ENCODE measurements around the gene SLC30A1. TPM values are rescaled to one million over a fixed set of nuclear protein-coding genes. Genes with fewer than 3 reads are reported as not detected.
"Not testable (repeated sequence)": the region's sequence is repeated elsewhere in the genome, so short reads cannot be mapped to it uniquely, and the experiment has no call there.

The SLC30A1 gene
- total and polyA plus RNA-seq, 2 donors, result 5.7 to 9.3 TPM

- 91% methylated on average over 6 of the region's 6 CpGs for WGBS
These were observed 31.3 kb downstream of the SLC30A1 start for GRCh38 chr1:211547710-211548109.

DNA sequence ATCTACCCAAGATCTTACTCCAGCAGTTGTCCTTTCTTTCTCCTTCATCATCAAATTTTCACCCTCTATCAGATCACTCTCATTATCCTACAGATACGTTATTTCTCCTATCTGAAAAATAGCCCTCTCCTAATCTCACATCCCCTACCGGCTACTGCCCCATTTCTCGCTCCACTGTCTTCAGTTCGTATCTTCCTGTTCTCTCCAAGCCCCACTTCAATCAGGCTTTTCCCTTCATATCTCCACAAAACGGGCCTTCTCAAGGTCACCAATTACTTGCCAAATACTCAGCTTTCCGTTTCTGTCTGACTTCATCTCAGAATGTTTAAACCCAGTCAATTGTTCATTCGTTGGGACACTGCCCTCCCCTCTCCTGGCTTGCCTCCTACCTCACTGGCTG, 32.4 kb downstream of the SLC30A1 start:
- H3K27me3 ChIP-seq (ENCODE audit: control insufficient read depth in 2 of 2, insufficient read depth in 1 of 2, low read length in 1 of 2), result no peaks in the 10 kb centered on the region
- WGBS, result 97% methylated on average over 7 of the region's 7 CpGs
- no peak overlapping the region for H3K4me3 ChIP-seq (ENCODE audit: low read length in 2 of 2)
- no peaks in the 10 kb centered on the region for H3K36me3 ChIP-seq (ENCODE audit: control insufficient read depth in 2 of 2, insufficient read depth in 2 of 2, low read length in 1 of 2)
- peaks cover 0 to 19% of the 10 kb centered on the region in 2 donors for H3K4me1 ChIP-seq (ENCODE audit: control insufficient read depth in 2 of 2, insufficient read depth in 2 of 2, low read length in 2 of 2)
- DNase-seq (ENCODE audit: low read depth in 6 of 9, low spot score in 9 of 9), result no peak
- H3K27ac ChIP-seq (ENCODE audit: low read depth in 1 of 2, low read length in 1 of 2), result no peak overlapping the region
- no peaks in the 10 kb centered on the region for H3K9me3 ChIP-seq (ENCODE audit: control insufficient read depth in 2 of 2, insufficient read depth in 1 of 2, low read length in 1 of 2)

More at GRCh38 chr1:211547710-211548109, 31.3 kb downstream of the SLC30A1 start:
- H3K27ac ChIP-seq (ENCODE audit: low read depth in 1 of 2, low read length in 1 of 2), result no peak overlapping the region
- H3K9me3 ChIP-seq (ENCODE audit: control insufficient read depth in 2 of 2, insufficient read depth in 1 of 2, low read length in 1 of 2), result no peaks in the 10 kb centered on the region
- no peak for DNase-seq (ENCODE audit: low read depth in 6 of 9, low spot score in 9 of 9)
- peaks cover 0 to 7% of the 10 kb centered on the region in 2 donors for H3K4me1 ChIP-seq (ENCODE audit: control insufficient read depth in 2 of 2, insufficient read depth in 2 of 2, low read length in 2 of 2)
- H3K4me3 ChIP-seq (ENCODE audit: low read length in 2 of 2), result no peak overlapping the region
- no peaks in the 10 kb centered on the region for H3K36me3 ChIP-seq (ENCODE audit: control insufficient read depth in 2 of 2, insufficient read depth in 2 of 2, low read length in 1 of 2)
- H3K27me3 ChIP-seq (ENCODE audit: control insufficient read depth in 2 of 2, insufficient read depth in 1 of 2, low read length in 1 of 2), result no peaks in the 10 kb centered on the region

- H3K4me3 ChIP-seq (ENCODE audit: low read length in 2 of 2), result no peak overlapping the region
- H3K36me3 ChIP-seq (ENCODE audit: control insufficient read depth in 2 of 2, insufficient read depth in 2 of 2, low read length in 1 of 2), result no peaks in the 10 kb centered on the region
- no peak for DNase-seq (ENCODE audit: low read depth in 6 of 9, low spot score in 9 of 9)
- H3K9me3 ChIP-seq (ENCODE audit: control insufficient read depth in 2 of 2, insufficient read depth in 1 of 2, low read length in 1 of 2), result peaks cover 0 to 5% of the 10 kb centered on the region in 2 donors
- H3K4me1 ChIP-seq (ENCODE audit: control insufficient read depth in 2 of 2, insufficient read depth in 2 of 2, low read length in 2 of 2), result peaks cover 0 to 18% of the 10 kb centered on the region in 2 donors
- H3K27ac ChIP-seq (ENCODE audit: low read depth in 1 of 2, low read length in 1 of 2), result no peak overlapping the region
- no peaks in the 10 kb centered on the region for H3K27me3 ChIP-seq (ENCODE audit: control insufficient read depth in 2 of 2, insufficient read depth in 1 of 2, low read length in 1 of 2)
- 94% methylated on average over 4 of the region's 4 CpGs for WGBS
These were observed 35.9 kb downstream of the SLC30A1 start for GRCh38 chr1:211543025-211543424.

GRCh38 chr1:211541720-211542477, 37.1 kb downstream of the SLC30A1 start:
- DNase-seq (ENCODE audit: low read depth in 6 of 9, low spot score in 9 of 9), result peak in 5 of 9 donors; percentile 9 to 44 (median 26)
- 63% methylated on average over 7 of the region's 7 CpGs for WGBS
- H3K36me3 ChIP-seq (ENCODE audit: control insufficient read depth in 2 of 2, insufficient read depth in 2 of 2, low read length in 1 of 2), result no peaks in the 10 kb centered on the region
- H3K4me1 ChIP-seq (ENCODE audit: control insufficient read depth in 2 of 2, insufficient read depth in 2 of 2, low read length in 2 of 2), result peaks cover 0 to 18% of the 10 kb centered on the region in 2 donors
- H3K27me3 ChIP-seq (ENCODE audit: control insufficient read depth in 2 of 2, insufficient read depth in 1 of 2, low read length in 1 of 2), result no peaks in the 10 kb centered on the region
- no peak overlapping the region for H3K4me3 ChIP-seq (ENCODE audit: low read length in 2 of 2)
- H3K9me3 ChIP-seq (ENCODE audit: control insufficient read depth in 2 of 2, insufficient read depth in 1 of 2, low read length in 1 of 2), result peaks cover 0 to 5% of the 10 kb centered on the region in 2 donors
- H3K27ac ChIP-seq (ENCODE audit: low read depth in 1 of 2, low read length in 1 of 2), result no peak overlapping the region

GRCh38 chr1:211541278-211541677, 37.7 kb downstream of the SLC30A1 start:
- Histone ChIP-seq H3K27me3 (ENCODE audit: control insufficient read depth in 2 of 2, insufficient read depth in 1 of 2, low read length in 1 of 2) (no peaks in the 10 kb centered on the region), H3K4me1 (ENCODE audit: control insufficient read depth in 2 of 2, insufficient read depth in 2 of 2, low read length in 2 of 2) (peaks cover 0 to 18% of the 10 kb centered on the region in 2 donors), H3K9me3 (ENCODE audit: control insufficient read depth in 2 of 2, insufficient read depth in 1 of 2, low read length in 1 of 2) (peaks cover 0 to 5% of the 10 kb centered on the region in 2 donors), H3K4me3 (ENCODE audit: low read length in 2 of 2) (no peak overlapping the region), H3K27ac (ENCODE audit: low read depth in 1 of 2, low read length in 1 of 2) (no peak overlapping the region), H3K36me3 (ENCODE audit: control insufficient read depth in 2 of 2, insufficient read depth in 2 of 2, low read length in 1 of 2) (no peaks in the 10 kb centered on the region)
- 96% methylated on average over 2 of the region's 2 CpGs for WGBS
- no peak for DNase-seq (ENCODE audit: low read depth in 6 of 9, low spot score in 9 of 9)

- peaks cover 0 to 18% of the 10 kb centered on the region in 2 donors for H3K4me1 ChIP-seq (ENCODE audit: control insufficient read depth in 2 of 2, insufficient read depth in 2 of 2, low read length in 2 of 2)
- not testable (repeated sequence) for H3K27ac ChIP-seq (ENCODE audit: low read depth in 1 of 2, low read length in 1 of 2); H3K4me3 ChIP-seq (ENCODE audit: low read length in 2 of 2); H3K36me3 ChIP-seq (ENCODE audit: control insufficient read depth in 2 of 2, insufficient read depth in 2 of 2, low read length in 1 of 2); H3K9me3 ChIP-seq (ENCODE audit: control insufficient read depth in 2 of 2, insufficient read depth in 1 of 2, low read length in 1 of 2); H3K27me3 ChIP-seq (ENCODE audit: control insufficient read depth in 2 of 2, insufficient read depth in 1 of 2, low read length in 1 of 2); DNase-seq (ENCODE audit: low read depth in 6 of 9, low spot score in 9 of 9)
- WGBS, result 98% methylated on average over 1 of the region's 1 CpG
These were observed 38.1 kb downstream of the SLC30A1 start for GRCh38 chr1:211540824-211541223.

GRCh38 chr1:211538287-211538686, 40.7 kb downstream of the SLC30A1 start:
- H3K27ac ChIP-seq (ENCODE audit: low read depth in 1 of 2, low read length in 1 of 2), result no peak overlapping the region
- no peaks in the 10 kb centered on the region for H3K36me3 ChIP-seq (ENCODE audit: control insufficient read depth in 2 of 2, insufficient read depth in 2 of 2, low read length in 1 of 2)
- no peak overlapping the region for H3K4me3 ChIP-seq (ENCODE audit: low read length in 2 of 2)
- no peak for DNase-seq (ENCODE audit: low read depth in 6 of 9, low spot score in 9 of 9)
- H3K9me3 ChIP-seq (ENCODE audit: control insufficient read depth in 2 of 2, insufficient read depth in 1 of 2, low read length in 1 of 2), result peaks cover 0 to 5% of the 10 kb centered on the region in 2 donors
- H3K27me3 ChIP-seq (ENCODE audit: control insufficient read depth in 2 of 2, insufficient read depth in 1 of 2, low read length in 1 of 2), result no peaks in the 10 kb centered on the region
- WGBS, result 94% methylated on average over 8 of the region's 8 CpGs
- peaks cover 0 to 18% of the 10 kb centered on the region in 2 donors for H3K4me1 ChIP-seq (ENCODE audit: control insufficient read depth in 2 of 2, insufficient read depth in 2 of 2, low read length in 2 of 2)

DNA sequence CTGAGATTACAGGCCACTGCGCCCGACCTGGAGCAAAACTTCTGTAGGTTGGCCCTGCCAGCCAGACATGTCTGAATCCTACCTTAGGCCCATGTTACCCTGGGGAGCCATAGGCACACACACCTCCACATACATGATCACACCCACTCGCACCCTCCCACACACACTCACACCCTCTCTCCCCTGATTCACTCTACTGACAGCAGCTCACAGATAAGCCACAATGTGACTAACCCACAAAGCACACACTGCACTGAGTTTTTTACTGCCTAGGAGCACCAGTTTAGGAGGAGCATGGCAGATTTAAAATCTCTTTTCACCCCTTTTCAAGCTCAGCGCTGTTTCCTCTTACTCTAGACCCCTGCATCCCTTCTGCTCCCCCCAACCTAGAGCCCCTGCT, 41.7 kb downstream of the SLC30A1 start:
- peaks cover 0 to 5% of the 10 kb centered on the region in 2 donors for H3K9me3 ChIP-seq (ENCODE audit: control insufficient read depth in 2 of 2, insufficient read depth in 1 of 2, low read length in 1 of 2)
- no peak overlapping the region for H3K4me3 ChIP-seq (ENCODE audit: low read length in 2 of 2)
- no peaks in the 10 kb centered on the region for H3K36me3 ChIP-seq (ENCODE audit: control insufficient read depth in 2 of 2, insufficient read depth in 2 of 2, low read length in 1 of 2)
- no peak for DNase-seq (ENCODE audit: low read depth in 6 of 9, low spot score in 9 of 9)
- peaks cover 0 to 11% of the 10 kb centered on the region in 2 donors for H3K4me1 ChIP-seq (ENCODE audit: control insufficient read depth in 2 of 2, insufficient read depth in 2 of 2, low read length in 2 of 2)
- no peaks in the 10 kb centered on the region for H3K27me3 ChIP-seq (ENCODE audit: control insufficient read depth in 2 of 2, insufficient read depth in 1 of 2, low read length in 1 of 2)
- H3K27ac ChIP-seq (ENCODE audit: low read depth in 1 of 2, low read length in 1 of 2), result no peak overlapping the region
- WGBS, result 97% methylated on average over 4 of the region's 4 CpGs

- no peaks in the 10 kb centered on the region for H3K27me3 ChIP-seq (ENCODE audit: control insufficient read depth in 2 of 2, insufficient read depth in 1 of 2, low read length in 1 of 2)
- DNase-seq (ENCODE audit: low read depth in 6 of 9, low spot score in 9 of 9), result no peak
- WGBS, result 96% methylated on average over 8 of the region's 8 CpGs
- H3K36me3 ChIP-seq (ENCODE audit: control insufficient read depth in 2 of 2, insufficient read depth in 2 of 2, low read length in 1 of 2), result no peaks in the 10 kb centered on the region
- H3K4me3 ChIP-seq (ENCODE audit: low read length in 2 of 2), result no peak overlapping the region
- peaks cover 0 to 4% of the 10 kb centered on the region in 2 donors for H3K4me1 ChIP-seq (ENCODE audit: control insufficient read depth in 2 of 2, insufficient read depth in 2 of 2, low read length in 2 of 2)
- H3K9me3 ChIP-seq (ENCODE audit: control insufficient read depth in 2 of 2, insufficient read depth in 1 of 2, low read length in 1 of 2), result peaks cover 0 to 5% of the 10 kb centered on the region in 2 donors
- no peak overlapping the region for H3K27ac ChIP-seq (ENCODE audit: low read depth in 1 of 2, low read length in 1 of 2)
These were observed 42.4 kb downstream of the SLC30A1 start for GRCh38 chr1:211536606-211537005.
